Prostate gland (tissue), 2 donors: ENCODE data around the gene CCDC70.

Experiments
- CTCF ChIP-seq, 4 experiments: fragments of 200-600 bp in 2 of 4; fragments of 450-650 bp in 2 of 4; sonication (generic) in 2 of 4; IDR thresholded peaks; 1 replicate in 3 of 4; 2 replicates in 1 of 4; pipeline ENCODE4 v1.5.1; 2016 to 2019; ENCODE audit warnings: antibody characterized with exemption in 4 of 4, mild to moderate bottlenecking in 2 of 4, moderate library complexity in 2 of 4
- POLR2A ChIP-seq: fragments of 450-650 bp; IDR thresholded peaks from one replicate; pipeline ENCODE4 v1.6.1; 2016; ENCODE audit warnings: antibody characterized with exemption, mild to moderate bottlenecking
- POLR2AphosphoS5 ChIP-seq: sonication (generic); formaldehyde crosslinking; IDR thresholded peaks from one replicate; pipeline ENCODE4 v1.6.1; 2017; ENCODE audit warnings: antibody characterized with exemption

- TF ChIP-seq CTCF (IDR thresholded peaks at IDR 0.05) (no peak), POLR2A (no peak), POLR2AphosphoS5 (no peak)
Observed at GRCh38 chr13:51887468-51887867, 25.7 kb downstream of the CCDC70 start.
